Choroid plexus epithelial cell (primary cell): ENCODE data around the gene PGM5.
"Not testable (repeated sequence)": the region's sequence is repeated elsewhere in the genome, so short reads cannot be mapped to it uniquely, and the experiment has no call there.

ENCODE experiments used
- DNase-seq: peaks from one replicate; pipeline ENCODE4 v3.0.0-alpha.2; 2010; ENCODE audit warnings: low read depth
- H3K4me3 ChIP-seq: 2 replicates; pipeline ENCODE4 v1.5.1; 2011; ENCODE audit warnings: low read depth, mild to moderate bottlenecking, control low read depth, low read length, moderate library complexity

PGM5 gene

GRCh38 chr9:68366933-68367547 is 10.6 kb downstream of the PGM5 start:
- H3K4me3 ChIP-seq: not testable (repeated sequence)

GRCh38 chr9:68375789-68376188 is 19.4 kb downstream of the PGM5 start:
- DNase-seq, H3K4me3 ChIP-seq: not testable (repeated sequence)

More at GRCh38 chr9:68366933-68367547, 10.6 kb downstream of the PGM5 start:
- DNase-seq: not testable (repeated sequence)

DNA sequence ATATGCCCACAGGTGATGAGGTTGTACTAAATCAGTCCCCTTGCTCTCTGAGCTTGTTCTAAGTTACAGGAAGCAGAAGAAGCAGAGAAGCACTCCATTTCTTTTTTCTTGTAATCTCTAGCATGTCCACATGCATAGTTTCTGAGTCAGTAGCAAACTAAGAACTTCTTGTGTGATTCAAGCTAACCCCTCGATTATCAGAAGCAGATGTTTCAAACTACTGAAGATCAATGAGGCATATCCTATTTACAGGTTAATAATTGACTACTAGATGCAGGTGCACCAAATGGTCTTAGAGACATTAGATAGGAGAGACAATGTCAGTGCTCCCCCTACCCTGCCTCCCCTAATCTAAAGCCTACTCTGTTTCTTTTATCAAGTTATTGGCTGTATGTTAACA is 21.3 kb downstream of the PGM5 start:
- DNase-seq, H3K4me3 ChIP-seq: not testable (repeated sequence)

- not testable (repeated sequence) for H3K4me3 ChIP-seq, DNase-seq
Measured at GRCh38 chr9:68383894-68384293, 27.5 kb downstream of the PGM5 start.

GRCh38 chr9:68389558-68389957 is 33.1 kb downstream of the PGM5 start:
- not testable (repeated sequence) for DNase-seq, H3K4me3 ChIP-seq

DNA sequence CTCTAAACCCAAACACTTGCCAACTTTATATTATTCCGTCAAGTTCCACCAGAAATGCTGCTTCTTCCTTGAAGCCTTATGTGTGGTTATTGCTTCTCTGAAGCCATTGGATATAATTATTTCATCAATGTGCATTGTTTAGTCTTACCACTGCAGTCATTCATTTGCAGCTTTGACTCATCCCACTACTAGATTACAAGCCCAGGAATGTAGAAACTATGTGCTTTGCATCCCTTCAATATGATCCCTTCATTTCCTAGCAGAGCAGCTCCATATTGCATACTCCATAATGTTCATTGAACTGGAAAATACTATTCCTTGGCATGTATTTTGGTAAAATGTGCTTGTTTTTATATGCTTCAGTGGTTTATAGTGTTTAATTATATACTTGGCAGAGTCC is 34.3 kb downstream of the PGM5 start:
- H3K4me3 ChIP-seq: not testable (repeated sequence)

DNA sequence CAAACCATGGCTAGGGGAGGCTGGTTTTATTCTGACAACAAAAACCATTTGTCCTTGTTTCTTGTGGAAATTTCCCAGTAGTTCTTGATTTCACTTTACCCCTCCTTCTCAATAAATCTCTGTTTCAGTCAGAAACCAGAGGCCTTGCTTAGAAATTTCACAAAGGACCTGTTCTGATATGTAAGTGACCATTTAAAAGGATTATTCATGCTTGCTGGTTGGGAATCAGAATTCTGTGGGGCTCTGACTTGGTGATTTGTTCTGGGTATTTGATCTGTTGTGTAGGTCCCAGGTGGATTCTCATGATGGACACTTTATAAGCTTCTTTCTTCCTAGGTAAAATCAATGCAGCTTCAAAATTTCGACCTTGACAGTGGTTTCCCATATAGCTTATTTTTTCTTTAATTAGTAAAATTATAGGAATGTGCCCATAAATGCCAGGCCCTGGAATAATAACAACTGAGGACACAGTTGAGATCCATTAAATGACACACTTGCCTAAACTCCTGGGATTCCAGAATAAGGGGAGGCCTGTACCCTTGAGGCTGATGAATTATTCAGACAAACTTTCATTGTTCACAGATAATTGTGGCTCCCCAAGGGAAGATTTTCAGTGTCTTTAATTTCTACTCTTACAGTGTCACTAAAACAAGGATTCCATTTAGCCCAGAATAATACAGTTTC is 40.1 kb downstream of the PGM5 start:
- H3K4me3 ChIP-seq, DNase-seq: not testable (repeated sequence)

More for the DNA sequence above, 34.3 kb downstream of the PGM5 start:
- not testable (repeated sequence) for DNase-seq

DNA sequence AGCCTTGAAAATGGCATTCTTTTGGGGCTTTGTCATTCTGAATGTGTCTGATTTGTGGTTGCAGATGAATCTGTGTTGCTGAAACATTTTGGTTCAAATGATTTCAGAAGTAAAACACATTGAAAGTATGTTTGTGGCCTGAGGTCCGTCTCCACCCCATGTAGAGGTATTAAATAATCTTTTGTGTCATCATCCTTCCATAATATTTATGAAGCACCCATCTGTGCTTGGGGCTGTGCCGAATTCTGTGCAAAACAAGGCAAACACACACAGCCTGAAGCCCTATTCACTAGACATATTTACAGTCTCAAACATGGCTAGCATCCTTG is 40.6 kb downstream of the PGM5 start:
- DNase-seq: peak; percentile 58

DNA sequence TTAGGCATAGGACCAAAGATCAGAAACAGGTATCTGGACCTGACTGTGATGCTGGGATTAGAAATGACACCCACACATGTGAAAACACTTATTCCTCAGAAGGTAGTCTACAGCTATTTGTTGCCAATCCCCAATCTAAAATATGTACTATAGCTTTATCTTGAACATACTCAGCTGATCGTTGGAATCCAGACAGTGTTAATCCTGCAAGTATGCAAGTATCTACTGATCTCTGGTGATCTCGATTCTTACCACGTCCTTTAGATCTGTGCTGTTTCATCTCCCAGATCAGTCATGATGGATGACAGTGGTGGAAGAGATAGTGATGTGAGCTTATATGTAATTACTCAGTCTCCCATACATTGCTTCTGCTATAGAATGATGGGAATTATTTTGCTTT is 41.4 kb downstream of the PGM5 start:
- H3K4me3 ChIP-seq, DNase-seq: not testable (repeated sequence)

More for the DNA sequence above, 40.6 kb downstream of the PGM5 start:
- not testable (repeated sequence) for H3K4me3 ChIP-seq

DNA sequence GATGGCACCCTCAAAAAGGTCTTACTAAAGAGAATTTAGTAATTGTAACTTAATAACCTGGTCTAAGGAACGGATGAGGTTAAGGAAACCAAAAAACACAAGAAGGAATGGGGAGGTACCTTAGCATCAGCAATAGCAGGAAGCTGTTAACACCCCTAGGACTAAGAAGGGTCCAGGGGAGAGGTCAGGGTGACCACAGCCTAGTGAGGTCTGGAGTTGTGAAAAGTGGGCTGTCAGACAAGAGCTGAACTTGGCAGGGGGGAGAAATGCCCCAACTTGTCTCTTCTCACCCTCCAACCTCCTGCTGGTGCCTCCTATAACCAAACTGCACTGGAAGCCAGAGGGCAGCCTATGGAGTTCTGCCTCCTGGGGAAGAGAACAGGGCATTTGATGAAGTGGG is 41.9 kb downstream of the PGM5 start:
- H3K4me3 ChIP-seq, DNase-seq: not testable (repeated sequence)

DNA sequence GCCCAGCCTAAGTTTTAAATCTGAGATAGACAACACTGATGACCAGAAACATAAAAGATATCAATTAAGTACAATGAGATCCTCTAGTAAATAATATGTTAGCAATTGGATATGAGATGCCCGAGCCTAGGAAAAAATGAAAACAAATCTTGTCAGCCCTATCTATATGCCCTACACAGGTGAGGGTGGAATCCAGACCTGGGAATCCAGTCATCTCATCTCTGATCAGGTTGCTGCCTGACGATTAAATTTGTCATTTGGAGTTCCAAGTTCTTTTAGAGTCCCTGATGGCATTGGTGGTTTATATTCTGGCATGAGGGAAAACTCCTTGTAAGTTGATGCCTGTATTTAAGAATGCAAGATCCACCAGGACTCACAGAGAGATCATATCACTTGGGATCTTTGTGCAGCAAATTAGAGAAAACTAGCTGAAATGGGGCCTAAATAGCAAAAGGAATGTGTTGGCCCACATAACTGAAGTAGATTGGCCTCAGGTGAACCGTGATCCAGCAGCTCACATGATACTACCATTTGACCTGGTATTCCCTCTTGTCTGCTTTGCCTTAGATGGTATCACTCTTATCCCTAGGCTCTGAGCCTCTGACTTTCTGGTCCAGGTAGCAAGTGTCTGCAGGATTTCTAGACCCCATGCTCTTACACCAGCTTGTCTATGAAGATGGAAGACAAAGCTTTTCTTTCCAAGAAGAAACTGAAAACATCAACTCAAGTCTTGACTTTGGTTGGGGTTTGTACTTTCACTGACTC is 48.2 kb downstream of the PGM5 start:
- H3K4me3 ChIP-seq, DNase-seq: not testable (repeated sequence)

GRCh38 chr9:68411865-68412264 is 55.5 kb downstream of the PGM5 start:
- not testable (repeated sequence) for H3K4me3 ChIP-seq, DNase-seq

GRCh38 chr9:68412754-68413153 is 56.3 kb downstream of the PGM5 start:
- DNase-seq: not testable (repeated sequence)

GRCh38 chr9:68415065-68415464 is 58.7 kb downstream of the PGM5 start:
- H3K4me3 ChIP-seq, DNase-seq: not testable (repeated sequence)

More at GRCh38 chr9:68412754-68413153, 56.3 kb downstream of the PGM5 start:
- not testable (repeated sequence) for H3K4me3 ChIP-seq
